GM18868 (cell line): ENCODE data around the gene FAXDC2.
"Not testable (repeated sequence)": the region's sequence is repeated elsewhere in the genome, so short reads cannot be mapped to it uniquely, and the experiment has no call there.

Experiments used
- ATAC-seq: cut with Tn5 transposase; IDR thresholded peaks from one replicate; pipeline ENCODE4 v1.9.1; 2021; ENCODE audit warnings: mild to moderate bottlenecking, moderate library complexity; ENCODE audit not compliant: unreplicated experiment

The FAXDC2 gene

GRCh38 chr5:154832804-154833203, 17.6 kb downstream of the FAXDC2 start:
- ATAC-seq: not testable (repeated sequence)

- ATAC-seq: no peak
Observed at GRCh38 chr5:154831451-154831850, 19.0 kb downstream of the FAXDC2 start.

GRCh38 chr5:154830596-154830995, 19.8 kb downstream of the FAXDC2 start:
- no peak for ATAC-seq

- no peak for ATAC-seq
Observed at GRCh38 chr5:154830219-154830595, 20.2 kb downstream of the FAXDC2 start.

- no peak for ATAC-seq
Observed at GRCh38 chr5:154829589-154830218, 20.7 kb downstream of the FAXDC2 start.

GRCh38 chr5:154829181-154829588, 21.2 kb downstream of the FAXDC2 start:
- no peak for ATAC-seq

- no peak for ATAC-seq
Observed at GRCh38 chr5:154824070-154824469, 26.3 kb downstream of the FAXDC2 start.

- no peak for ATAC-seq
Observed at GRCh38 chr5:154823605-154824004, 26.8 kb downstream of the FAXDC2 start.

GRCh38 chr5:154822896-154823295, 27.5 kb downstream of the FAXDC2 start:
- not testable (repeated sequence) for ATAC-seq

GRCh38 chr5:154820383-154820782, 30.0 kb downstream of the FAXDC2 start:
- ATAC-seq: no peak

GRCh38 chr5:154819546-154819945, 30.9 kb downstream of the FAXDC2 start:
- ATAC-seq: no peak

GRCh38 chr5:154818471-154819116, 31.8 kb downstream of the FAXDC2 start:
- ATAC-seq: no peak

GRCh38 chr5:154817815-154818214, 32.6 kb downstream of the FAXDC2 start:
- ATAC-seq: no peak

- no peak for ATAC-seq
Observed at GRCh38 chr5:154816891-154817492, 33.4 kb downstream of the FAXDC2 start.

GRCh38 chr5:154815684-154816247, 34.6 kb downstream of the FAXDC2 start:
- no peak for ATAC-seq

- no peak for ATAC-seq
Observed at GRCh38 chr5:154815025-154815424, 35.4 kb downstream of the FAXDC2 start.

GRCh38 chr5:154813736-154814135, 36.7 kb downstream of the FAXDC2 start:
- no peak for ATAC-seq

- ATAC-seq: no peak
Observed at GRCh38 chr5:154813158-154813557, 37.2 kb downstream of the FAXDC2 start.

- ATAC-seq: peak; percentile 81
Observed at GRCh38 chr5:154811653-154812465, 38.5 kb downstream of the FAXDC2 start.

- no peak for ATAC-seq
Observed at GRCh38 chr5:154811239-154811638, 39.2 kb downstream of the FAXDC2 start.

GRCh38 chr5:154806176-154806575, 44.2 kb downstream of the FAXDC2 start:
- no peak for ATAC-seq
